Endothelial cell of umbilical vein (primary cell): ENCODE data around the gene TMEM139.

Experiments used
- CTCF ChIP-seq, 2 donors: IDR thresholded peaks; 1 replicate in 1 of 2; 2 replicates in 1 of 2; pipeline ENCODE4 v1.5.1; 2011; ENCODE audit warnings: low read length in 2 of 2, mild to moderate bottlenecking in 2 of 2, moderate library complexity in 2 of 2, control low read depth in 1 of 2, inconsistent platforms in 1 of 2, low read depth in 1 of 2; ENCODE audit not compliant: insufficient read depth in 1 of 2; ENCODE audit errors: extremely low read depth in 1 of 2
- EZH2 ChIP-seq: IDR thresholded peaks from 2 replicates; pipeline ENCODE4 v1.6.1; 2012; ENCODE audit warnings: borderline replicate concordance, low read depth, mild to moderate bottlenecking, moderate library complexity, low read length, inconsistent platforms; ENCODE audit not compliant: severe bottlenecking
- GATA2 ChIP-seq: IDR thresholded peaks from 2 replicates; pipeline ENCODE4 v1.7.0; 2011; ENCODE audit warnings: low read depth, mild to moderate bottlenecking, moderate library complexity, mixed read lengths, low read length; ENCODE audit not compliant: insufficient read length, insufficient read depth
- MAX ChIP-seq: IDR thresholded peaks from 2 replicates; pipeline ENCODE4 v1.6.1; 2011; ENCODE audit not compliant: insufficient read depth, insufficient read length
- POLR2A ChIP-seq: IDR thresholded peaks from 2 replicates; pipeline ENCODE4 v1.6.1; 2012; ENCODE audit warnings: low read depth, mild to moderate bottlenecking, control low read depth, low read length
- POLR2AphosphoS5 ChIP-seq: IDR thresholded peaks from 2 replicates; pipeline ENCODE4 v1.6.1; 2012; ENCODE audit warnings: low read depth, mild to moderate bottlenecking, control low read depth, low read length, moderate library complexity; ENCODE audit not compliant: insufficient read depth

DNA sequence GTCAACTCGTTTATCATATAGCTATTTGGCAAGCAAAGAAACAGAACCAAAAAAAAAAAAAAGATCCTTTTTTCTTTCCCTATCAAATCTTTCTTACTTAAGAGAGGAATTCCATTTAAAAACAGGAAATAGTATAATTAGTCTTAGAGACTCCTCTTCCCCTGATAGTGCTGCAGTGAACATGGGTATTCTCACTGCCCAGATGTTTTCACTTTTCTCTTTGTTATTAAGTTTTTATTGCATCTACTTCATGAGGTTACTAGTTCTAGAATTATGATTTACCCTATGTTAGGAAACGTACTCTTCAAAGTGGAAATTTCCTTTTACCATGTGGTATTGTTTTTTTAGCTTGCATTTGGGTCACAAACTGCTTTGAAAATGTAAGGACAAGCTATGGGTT lies 11.9 kb downstream of the TMEM139 start:
- no peak for TF ChIP-seq POLR2AphosphoS5
- TF ChIP-seq CTCF (IDR thresholded peaks at IDR 0.05; ENCODE audit: extremely low read depth in 1 of 2, insufficient read depth in 1 of 2, low read depth in 1 of 2, low read length in 2 of 2): no peak
- no peak for TF ChIP-seq POLR2A
- no peak for TF ChIP-seq GATA2
- no peak for TF ChIP-seq EZH2
- no peak for TF ChIP-seq MAX
